ENCODE results near the gene PACRG.

DNA sequence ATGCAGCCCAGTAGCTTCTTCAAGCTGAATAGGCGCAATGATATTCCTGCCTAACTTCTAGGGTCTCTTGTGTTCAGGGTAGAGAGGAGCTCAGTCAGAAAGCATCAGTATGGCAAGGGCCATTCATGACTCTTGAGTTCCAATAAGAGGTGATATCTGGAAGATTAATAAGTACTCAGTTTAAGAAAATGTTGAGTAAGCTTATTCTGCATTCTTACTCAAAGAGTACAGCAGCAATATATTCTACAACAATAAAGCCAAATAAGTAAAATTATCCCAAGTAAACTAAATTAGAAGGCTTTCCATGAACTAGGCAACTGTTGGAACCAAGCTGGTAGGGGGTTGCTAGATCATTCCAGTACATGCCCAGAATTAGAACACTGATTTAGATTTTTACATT is 303.2 kb downstream of the PACRG start:
- TF ChIP-seq, protein P1, sequence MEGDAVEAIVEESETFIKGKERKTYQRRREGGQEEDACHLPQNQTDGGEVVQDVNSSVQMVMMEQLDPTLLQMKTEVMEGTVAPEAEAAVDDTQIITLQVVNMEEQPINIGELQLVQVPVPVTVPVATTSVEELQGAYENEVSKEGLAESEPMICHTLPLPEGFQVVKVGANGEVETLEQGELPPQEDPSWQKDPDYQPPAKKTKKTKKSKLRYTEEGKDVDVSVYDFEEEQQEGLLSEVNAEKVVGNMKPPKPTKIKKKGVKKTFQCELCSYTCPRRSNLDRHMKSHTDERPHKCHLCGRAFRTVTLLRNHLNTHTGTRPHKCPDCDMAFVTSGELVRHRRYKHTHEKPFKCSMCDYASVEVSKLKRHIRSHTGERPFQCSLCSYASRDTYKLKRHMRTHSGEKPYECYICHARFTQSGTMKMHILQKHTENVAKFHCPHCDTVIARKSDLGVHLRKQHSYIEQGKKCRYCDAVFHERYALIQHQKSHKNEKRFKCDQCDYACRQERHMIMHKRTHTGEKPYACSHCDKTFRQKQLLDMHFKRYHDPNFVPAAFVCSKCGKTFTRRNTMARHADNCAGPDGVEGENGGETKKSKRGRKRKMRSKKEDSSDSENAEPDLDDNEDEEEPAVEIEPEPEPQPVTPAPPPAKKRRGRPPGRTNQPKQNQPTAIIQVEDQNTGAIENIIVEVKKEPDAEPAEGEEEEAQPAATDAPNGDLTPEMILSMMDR (CRISPR knock-in tag; IDR thresholded peaks at IDR 0.05): no peak
- TF ChIP-seq, protein P2, sequence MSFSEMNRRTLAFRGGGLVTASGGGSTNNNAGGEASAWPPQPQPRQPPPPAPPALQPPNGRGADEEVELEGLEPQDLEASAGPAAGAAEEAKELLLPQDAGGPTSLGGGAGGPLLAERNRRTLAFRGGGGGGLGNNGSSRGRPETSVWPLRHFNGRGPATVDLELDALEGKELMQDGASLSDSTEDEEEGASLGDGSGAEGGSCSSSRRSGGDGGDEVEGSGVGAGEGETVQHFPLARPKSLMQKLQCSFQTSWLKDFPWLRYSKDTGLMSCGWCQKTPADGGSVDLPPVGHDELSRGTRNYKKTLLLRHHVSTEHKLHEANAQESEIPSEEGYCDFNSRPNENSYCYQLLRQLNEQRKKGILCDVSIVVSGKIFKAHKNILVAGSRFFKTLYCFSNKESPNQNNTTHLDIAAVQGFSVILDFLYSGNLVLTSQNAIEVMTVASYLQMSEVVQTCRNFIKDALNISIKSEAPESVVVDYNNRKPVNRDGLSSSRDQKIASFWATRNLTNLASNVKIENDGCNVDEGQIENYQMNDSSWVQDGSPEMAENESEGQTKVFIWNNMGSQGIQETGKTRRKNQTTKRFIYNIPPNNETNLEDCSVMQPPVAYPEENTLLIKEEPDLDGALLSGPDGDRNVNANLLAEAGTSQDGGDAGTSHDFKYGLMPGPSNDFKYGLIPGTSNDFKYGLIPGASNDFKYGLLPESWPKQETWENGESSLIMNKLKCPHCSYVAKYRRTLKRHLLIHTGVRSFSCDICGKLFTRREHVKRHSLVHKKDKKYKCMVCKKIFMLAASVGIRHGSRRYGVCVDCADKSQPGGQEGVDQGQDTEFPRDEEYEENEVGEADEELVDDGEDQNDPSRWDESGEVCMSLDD (CRISPR knock-in tag; IDR thresholded peaks at IDR 0.05; ENCODE audit: borderline replicate concordance): no peak
- TF ChIP-seq KLF16 (CRISPR knock-in tag; IDR thresholded peaks at IDR 0.05) (no peak), JUND (CRISPR knock-in tag; IDR thresholded peaks at IDR 0.05) (no peak), PHF8 (CRISPR knock-in tag; IDR thresholded peaks at IDR 0.05) (no peak), ZBTB1 (CRISPR knock-in tag; IDR thresholded peaks at IDR 0.05; ENCODE audit: borderline replicate concordance) (no peak), RBFOX2 (IDR thresholded peaks at IDR 0.05; ENCODE audit: low read depth, low read length) (no peak), ZNF12 (CRISPR knock-in tag; IDR thresholded peaks at IDR 0.05) (no peak), KDM1A (CRISPR knock-in tag; IDR thresholded peaks at IDR 0.05) (no peak), EZH2 (conservative IDR thresholded peaks at IDR 0.05; ENCODE audit: low read depth, low read length) (no peak), ZNF629 (CRISPR knock-in tag; conservative IDR thresholded peaks at IDR 0.05) (no peak), GTF2F1 (IDR thresholded peaks at IDR 0.05; ENCODE audit: low read length) (no peak)
- TF ChIP-seq, protein P3, sequence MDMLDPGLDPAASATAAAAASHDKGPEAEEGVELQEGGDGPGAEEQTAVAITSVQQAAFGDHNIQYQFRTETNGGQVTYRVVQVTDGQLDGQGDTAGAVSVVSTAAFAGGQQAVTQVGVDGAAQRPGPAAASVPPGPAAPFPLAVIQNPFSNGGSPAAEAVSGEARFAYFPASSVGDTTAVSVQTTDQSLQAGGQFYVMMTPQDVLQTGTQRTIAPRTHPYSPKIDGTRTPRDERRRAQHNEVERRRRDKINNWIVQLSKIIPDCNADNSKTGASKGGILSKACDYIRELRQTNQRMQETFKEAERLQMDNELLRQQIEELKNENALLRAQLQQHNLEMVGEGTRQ (IDR thresholded peaks at IDR 0.05; ENCODE audit: low read depth, low read length): no peak
- TF ChIP-seq, protein P3 (CRISPR knock-in tag; IDR thresholded peaks at IDR 0.05; ENCODE audit: borderline replicate concordance): no peak
- TF ChIP-seq, protein P4, sequence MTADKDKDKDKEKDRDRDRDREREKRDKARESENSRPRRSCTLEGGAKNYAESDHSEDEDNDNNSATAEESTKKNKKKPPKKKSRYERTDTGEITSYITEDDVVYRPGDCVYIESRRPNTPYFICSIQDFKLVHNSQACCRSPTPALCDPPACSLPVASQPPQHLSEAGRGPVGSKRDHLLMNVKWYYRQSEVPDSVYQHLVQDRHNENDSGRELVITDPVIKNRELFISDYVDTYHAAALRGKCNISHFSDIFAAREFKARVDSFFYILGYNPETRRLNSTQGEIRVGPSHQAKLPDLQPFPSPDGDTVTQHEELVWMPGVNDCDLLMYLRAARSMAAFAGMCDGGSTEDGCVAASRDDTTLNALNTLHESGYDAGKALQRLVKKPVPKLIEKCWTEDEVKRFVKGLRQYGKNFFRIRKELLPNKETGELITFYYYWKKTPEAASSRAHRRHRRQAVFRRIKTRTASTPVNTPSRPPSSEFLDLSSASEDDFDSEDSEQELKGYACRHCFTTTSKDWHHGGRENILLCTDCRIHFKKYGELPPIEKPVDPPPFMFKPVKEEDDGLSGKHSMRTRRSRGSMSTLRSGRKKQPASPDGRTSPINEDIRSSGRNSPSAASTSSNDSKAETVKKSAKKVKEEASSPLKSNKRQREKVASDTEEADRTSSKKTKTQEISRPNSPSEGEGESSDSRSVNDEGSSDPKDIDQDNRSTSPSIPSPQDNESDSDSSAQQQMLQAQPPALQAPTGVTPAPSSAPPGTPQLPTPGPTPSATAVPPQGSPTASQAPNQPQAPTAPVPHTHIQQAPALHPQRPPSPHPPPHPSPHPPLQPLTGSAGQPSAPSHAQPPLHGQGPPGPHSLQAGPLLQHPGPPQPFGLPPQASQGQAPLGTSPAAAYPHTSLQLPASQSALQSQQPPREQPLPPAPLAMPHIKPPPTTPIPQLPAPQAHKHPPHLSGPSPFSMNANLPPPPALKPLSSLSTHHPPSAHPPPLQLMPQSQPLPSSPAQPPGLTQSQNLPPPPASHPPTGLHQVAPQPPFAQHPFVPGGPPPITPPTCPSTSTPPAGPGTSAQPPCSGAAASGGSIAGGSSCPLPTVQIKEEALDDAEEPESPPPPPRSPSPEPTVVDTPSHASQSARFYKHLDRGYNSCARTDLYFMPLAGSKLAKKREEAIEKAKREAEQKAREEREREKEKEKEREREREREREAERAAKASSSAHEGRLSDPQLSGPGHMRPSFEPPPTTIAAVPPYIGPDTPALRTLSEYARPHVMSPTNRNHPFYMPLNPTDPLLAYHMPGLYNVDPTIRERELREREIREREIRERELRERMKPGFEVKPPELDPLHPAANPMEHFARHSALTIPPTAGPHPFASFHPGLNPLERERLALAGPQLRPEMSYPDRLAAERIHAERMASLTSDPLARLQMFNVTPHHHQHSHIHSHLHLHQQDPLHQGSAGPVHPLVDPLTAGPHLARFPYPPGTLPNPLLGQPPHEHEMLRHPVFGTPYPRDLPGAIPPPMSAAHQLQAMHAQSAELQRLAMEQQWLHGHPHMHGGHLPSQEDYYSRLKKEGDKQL (CRISPR knock-in tag; IDR thresholded peaks at IDR 0.05; ENCODE audit: low read depth): no peak
